Mammary epithelial cell (primary cell): ENCODE results near the gene PTPN2.

Source experiments
- CTCF ChIP-seq, 2 donors: IDR thresholded peaks in 1 of 2; conservative IDR thresholded peaks in 1 of 2; 2 replicates each; pipeline ENCODE4 v1.5.1; 2011 to 2012; ENCODE audit warnings: inconsistent platforms in 2 of 2, low read length in 2 of 2, mild to moderate bottlenecking in 2 of 2, control low read depth in 1 of 2, low read depth in 1 of 2; ENCODE audit not compliant: insufficient read depth in 1 of 2; ENCODE audit errors: extremely low read depth in 1 of 2
- EZH2 ChIP-seq: IDR thresholded peaks from 2 replicates; pipeline ENCODE4 v1.6.1; 2012; ENCODE audit warnings: low read length, inconsistent platforms, borderline replicate concordance

- no peak for TF ChIP-seq CTCF (conservative IDR thresholded peaks at IDR 0.05 in 1 of 2, IDR thresholded peaks at IDR 0.05 in 1 of 2; ENCODE audit: extremely low read depth in 1 of 2, insufficient read depth in 1 of 2, low read depth in 1 of 2, low read length in 2 of 2)
- no peak for TF ChIP-seq EZH2
Observed at GRCh38 chr18:12924616-12925015, 40.6 kb upstream of the PTPN2 start.
